HCT116 (cell line): ENCODE data around the gene GLYR1. TPM values are rescaled to one million over a fixed set of nuclear protein-coding genes. Genes with fewer than 3 reads are reported as not detected.

Experiments
- ATAC-seq: fragments of 200-7000 bp; cut with Tn5 transposase; 2 replicates; pipeline ENCODE4 v1.9.1; 2020; ENCODE audit warnings: mild to moderate bottlenecking, moderate library complexity
- BruUV-seq: library from RNA; stranded (reverse); fragments of 400-500 nt; replicated peaks from 2 replicates; lab custom pipeline; 2021; lab: Mats Ljungman, UMichigan
- CTCF ChIA-PET: fragments of 300-600 bp; sonication (Branson Sonifier 250); formaldehyde crosslinking; loops from one replicate; lab custom pipeline; 2021; ENCODE audit warnings: antibody characterized with exemption; lab: Charles Lee
- POLR2A ChIA-PET: fragments of 300-600, 350-600 bp; sonication (Branson Sonifier 250); formaldehyde crosslinking; loops from one replicate; lab custom pipeline; 2021; ENCODE audit warnings: antibody characterized with exemption; lab: Charles Lee
- RAD21 ChIA-PET, 2 experiments: fragments of 300-600 bp; sonication (Branson Sonifier 250); formaldehyde crosslinking; loops; one replicate each; lab custom pipeline; 2023; ENCODE audit warnings: low total read pairs in 2 of 2; ENCODE audit not compliant: uncharacterized antibody in 2 of 2, unreplicated experiment in 2 of 2, low non-redundant PET in 1 of 2; lab: Charles Lee
- DNase-seq: peaks from one replicate; pipeline ENCODE4 v3.0.0-alpha.2; 2010; ENCODE audit warnings: low read depth, low spot score
- H2AFZ ChIP-seq: fragments of 200-600 bp; shearing (Covaris generic), sonication (generic); 2 replicates; pipeline ENCODE4 v1.6.1; 2017; ENCODE audit warnings: low read depth, mixed run types, mixed read lengths, antibody characterized with exemption, low read length; ENCODE audit not compliant: poor library complexity, severe bottlenecking
- H3K27ac ChIP-seq: 2 replicates; pipeline ENCODE4 v1.5.1; 2012; ENCODE audit warnings: low read depth, low read length
- H3K27me3 ChIP-seq: fragments of 200-600 bp; sonication (generic); 2 replicates; pipeline ENCODE4 v1.6.1; 2016; ENCODE audit warnings: mixed run types, low read length, mixed read lengths; ENCODE audit not compliant: insufficient read depth
- H3K36me3 ChIP-seq, 2 experiments: fragments of 200-500 bp in 1 of 2; fragments of 200-600 bp in 1 of 2; sonication (Bioruptor generic) in 1 of 2; sonication (generic) in 1 of 2; 2 replicates each; pipeline versions ENCODE4 v1.5.1 to v1.6.1; 2014 to 2016; ENCODE audit warnings: low read length in 2 of 2, inconsistent platforms in 1 of 2, mixed read lengths in 1 of 2, mixed run types in 1 of 2; ENCODE audit not compliant: insufficient read depth in 2 of 2, control insufficient read depth in 1 of 2
- H3K4me1 ChIP-seq, 2 experiments: fragments of 200-600 bp in 1 of 2; sonication (generic) in 1 of 2; 2 replicates each; pipeline versions ENCODE4 v1.5.1 to v1.6.1; 2012 to 2017; ENCODE audit warnings: low read length in 2 of 2, inconsistent platforms in 1 of 2, mild to moderate bottlenecking in 1 of 2, mixed read lengths in 1 of 2, mixed run types in 1 of 2, moderate library complexity in 1 of 2; ENCODE audit not compliant: insufficient read depth in 2 of 2, control insufficient read depth in 1 of 2
- H3K4me2 ChIP-seq: fragments of 200-600 bp; sonication (generic); 2 replicates; pipeline ENCODE4 v1.6.1; 2017; ENCODE audit warnings: mixed run types, low read length, mixed read lengths
- H3K4me3 ChIP-seq, 2 experiments: fragments of 200-600 bp in 1 of 2; sonication (generic) in 1 of 2; replicated peaks in 1 of 2; 2 replicates each; pipeline ENCODE4 v1.5.1; 2011 to 2016; ENCODE audit warnings: low read length in 2 of 2, control low read depth in 1 of 2, low read depth in 1 of 2, mild to moderate bottlenecking in 1 of 2, mixed read lengths in 1 of 2, mixed run types in 1 of 2
- H3K79me2 ChIP-seq: fragments of 200-600 bp; sonication (generic); 2 replicates; pipeline ENCODE4 v1.6.1; 2017; ENCODE audit warnings: mild to moderate bottlenecking, mixed run types, low read length, moderate library complexity, mixed read lengths; ENCODE audit not compliant: insufficient read depth
- H3K9ac ChIP-seq: fragments of 200-600 bp; sonication (generic); 2 replicates; pipeline ENCODE4 v1.6.1; 2016; ENCODE audit warnings: low read length, mixed read lengths
- H3K9me2 ChIP-seq: fragments of 200-600 bp; sonication (generic), shearing (Covaris generic); 2 replicates; pipeline ENCODE4 v1.6.1; 2017; ENCODE audit warnings: mixed run types, mild to moderate bottlenecking, moderate library complexity; ENCODE audit not compliant: insufficient read depth
- H3K9me3 ChIP-seq, 2 experiments: fragments of 200-500 bp in 1 of 2; fragments of 200-600 bp in 1 of 2; sonication (Bioruptor generic) in 1 of 2; sonication (generic) in 1 of 2; 2 replicates each; pipeline ENCODE4 v1.6.1; 2014 to 2017; ENCODE audit warnings: low read length in 2 of 2, mixed read lengths in 2 of 2, inconsistent platforms in 1 of 2, low read depth in 1 of 2, mild to moderate bottlenecking in 1 of 2, mixed run types in 1 of 2, moderate library complexity in 1 of 2; ENCODE audit not compliant: control insufficient read depth in 1 of 2, insufficient read depth in 1 of 2
- H4K20me1 ChIP-seq: fragments of 200-600 bp; sonication (generic), shearing (Covaris generic); 2 replicates; pipeline ENCODE4 v1.6.1; 2017; ENCODE audit warnings: mixed run types, mild to moderate bottlenecking, moderate library complexity; ENCODE audit not compliant: insufficient read depth
- CBX3 ChIP-seq: IDR thresholded peaks from 2 replicates; pipeline ENCODE4 v1.6.1; 2012; ENCODE audit warnings: low read depth
- EGR1 ChIP-seq: IDR thresholded peaks from 2 replicates; pipeline ENCODE4 v1.6.1; 2012; ENCODE audit warnings: low read depth
- ELF1 ChIP-seq: IDR thresholded peaks from 2 replicates; pipeline ENCODE4 v1.6.1; 2012; ENCODE audit warnings: low read depth, borderline replicate concordance
- EZH2phosphoT487 ChIP-seq: fragments of 200-600 bp; IDR thresholded peaks from 2 replicates; pipeline ENCODE4 v1.6.1; 2018; ENCODE audit warnings: antibody characterized with exemption, borderline replicate concordance
- FOSL1 ChIP-seq: IDR thresholded peaks from 2 replicates; pipeline ENCODE4 v1.6.1; 2012; ENCODE audit warnings: low read depth
- JUND ChIP-seq: IDR thresholded peaks from 2 replicates; pipeline ENCODE4 v1.6.1; 2012
- RAD21 ChIP-seq: IDR thresholded peaks from 2 replicates; pipeline ENCODE4 v1.6.1; 2012; ENCODE audit warnings: low read depth, mild to moderate bottlenecking
- SIN3A ChIP-seq: IDR thresholded peaks from 2 replicates; pipeline ENCODE4 v1.6.1; 2012; ENCODE audit warnings: low read depth
- SP1 ChIP-seq: IDR thresholded peaks from 2 replicates; pipeline ENCODE4 v1.6.1; 2012; ENCODE audit warnings: low read depth
- YY1 ChIP-seq: IDR thresholded peaks from 2 replicates; pipeline ENCODE4 v1.6.1; 2011; ENCODE audit warnings: low read length, low read depth, moderate library complexity, mild to moderate bottlenecking; ENCODE audit not compliant: insufficient replicate concordance; ENCODE audit errors: extremely low read depth
- ZNF274 ChIP-seq: fragments of 200-500 bp; sonication (Bioruptor generic); IDR thresholded peaks from 2 replicates; pipeline ENCODE4 v1.6.1; 2014; ENCODE audit warnings: mild to moderate bottlenecking, low read depth, low read length, inconsistent platforms
- intact Hi-C: fragments of 100-400 bp; cut with micrococcal nuclease; formaldehyde crosslinking; loops from 2 replicates; pipeline ENCODE4 v1.10.0; 2022
- total RNA-seq: library from RNA; stranded (reverse); gene quantifications from one replicate; pipeline ENCODE4 v1.2.1, GENCODE V29; 2021; ENCODE audit not compliant: unreplicated experiment
- TF ChIP-seq, protein P1 (sequence below): IDR thresholded peaks from 2 replicates; pipeline ENCODE4 v1.6.1; 2012
- TF ChIP-seq, protein P2 (sequence below), 3 experiments: fragments of 200-600 bp in 1 of 3; sonication (generic) in 1 of 3; IDR thresholded peaks in 2 of 3; conservative IDR thresholded peaks in 1 of 3; 2 replicates each; pipeline ENCODE4 v1.5.1; 2012 to 2017; ENCODE audit warnings: low read depth in 2 of 3, low read length in 2 of 3, antibody characterized with exemption in 1 of 3, borderline replicate concordance in 1 of 3, control low read depth in 1 of 3, mild to moderate bottlenecking in 1 of 3, mixed read lengths in 1 of 3, mixed run types in 1 of 3, moderate library complexity in 1 of 3; ENCODE audit not compliant: insufficient read depth in 1 of 3
- TF ChIP-seq, protein P3 (sequence below): IDR thresholded peaks from 2 replicates; pipeline ENCODE4 v1.6.1; 2011; ENCODE audit warnings: mild to moderate bottlenecking, low read length, moderate library complexity; ENCODE audit not compliant: insufficient replicate concordance; ENCODE audit errors: extremely low read depth
- TF ChIP-seq, protein P4 (sequence below): IDR thresholded peaks from 2 replicates; pipeline ENCODE4 v1.6.1; 2012

Gene GLYR1
- total RNA-seq, 1 experiment from 2014 or later, result 50.0 TPM

DNA sequence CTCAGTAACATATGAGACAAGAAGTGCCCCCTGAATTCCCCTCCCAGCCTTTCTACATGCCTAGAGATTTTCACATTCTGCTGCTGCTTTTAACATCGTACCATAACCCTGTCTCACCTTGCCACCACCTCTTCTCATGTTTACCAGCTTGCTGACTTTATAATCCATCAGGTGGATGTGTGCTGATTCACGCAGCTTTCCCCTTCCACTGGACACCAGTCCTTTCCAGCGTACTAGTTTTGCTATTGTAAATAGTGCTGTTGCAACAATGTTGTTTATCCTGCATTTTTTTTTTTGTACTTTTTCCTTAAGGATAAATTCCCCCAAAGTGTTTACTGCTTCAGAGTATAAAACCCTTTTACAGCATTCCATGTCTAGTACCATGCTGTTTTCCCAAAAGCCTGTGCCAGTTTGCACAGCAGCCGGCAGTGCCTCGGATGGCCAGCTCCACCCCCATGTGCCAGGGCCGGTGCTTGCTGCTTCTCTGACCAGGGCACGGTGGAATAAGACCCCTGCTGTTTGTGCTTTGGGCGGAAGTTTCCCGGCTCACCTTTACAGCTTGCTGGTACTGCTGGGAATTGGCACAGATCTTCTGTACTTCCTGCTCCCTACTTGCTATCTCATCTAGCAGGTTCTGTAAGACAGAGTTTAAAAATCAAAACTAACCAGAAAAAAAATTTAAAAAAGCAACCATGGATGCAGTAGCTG, 41.5 kb upstream of the GLYR1 start:
- Histone ChIP-seq H3K4me2 (no peak overlapping the region), H3K9me2 (no peaks in the 10 kb centered on the region), H3K27me3 (no peaks in the 10 kb centered on the region), H3K4me3 (no peak overlapping the region), H3K36me3 (peaks cover 14 to 32% of the 10 kb centered on the region in 2 experiments; a peak in 3 of 4 replicates), H4K20me1 (no peaks in the 10 kb centered on the region), H2AFZ (no peak overlapping the region), H3K9me3 (no peaks in the 10 kb centered on the region; a peak in 1 of 4 replicates), H3K4me1 (no peaks in the 10 kb centered on the region), H3K79me2 (no peaks in the 10 kb centered on the region), H3K9ac (no peak overlapping the region), H3K27ac (no peak overlapping the region)
- ATAC-seq (no peak), DNase-seq (no peak)
- TF ChIP-seq, protein P1, sequence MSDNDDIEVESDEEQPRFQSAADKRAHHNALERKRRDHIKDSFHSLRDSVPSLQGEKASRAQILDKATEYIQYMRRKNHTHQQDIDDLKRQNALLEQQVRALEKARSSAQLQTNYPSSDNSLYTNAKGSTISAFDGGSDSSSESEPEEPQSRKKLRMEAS, result no peak
- TF ChIP-seq, protein P2, sequence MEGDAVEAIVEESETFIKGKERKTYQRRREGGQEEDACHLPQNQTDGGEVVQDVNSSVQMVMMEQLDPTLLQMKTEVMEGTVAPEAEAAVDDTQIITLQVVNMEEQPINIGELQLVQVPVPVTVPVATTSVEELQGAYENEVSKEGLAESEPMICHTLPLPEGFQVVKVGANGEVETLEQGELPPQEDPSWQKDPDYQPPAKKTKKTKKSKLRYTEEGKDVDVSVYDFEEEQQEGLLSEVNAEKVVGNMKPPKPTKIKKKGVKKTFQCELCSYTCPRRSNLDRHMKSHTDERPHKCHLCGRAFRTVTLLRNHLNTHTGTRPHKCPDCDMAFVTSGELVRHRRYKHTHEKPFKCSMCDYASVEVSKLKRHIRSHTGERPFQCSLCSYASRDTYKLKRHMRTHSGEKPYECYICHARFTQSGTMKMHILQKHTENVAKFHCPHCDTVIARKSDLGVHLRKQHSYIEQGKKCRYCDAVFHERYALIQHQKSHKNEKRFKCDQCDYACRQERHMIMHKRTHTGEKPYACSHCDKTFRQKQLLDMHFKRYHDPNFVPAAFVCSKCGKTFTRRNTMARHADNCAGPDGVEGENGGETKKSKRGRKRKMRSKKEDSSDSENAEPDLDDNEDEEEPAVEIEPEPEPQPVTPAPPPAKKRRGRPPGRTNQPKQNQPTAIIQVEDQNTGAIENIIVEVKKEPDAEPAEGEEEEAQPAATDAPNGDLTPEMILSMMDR (IDR thresholded peaks at IDR 0.05 in 2 of 3, conservative IDR thresholded peaks at IDR 0.05 in 1 of 3; ENCODE audit: borderline replicate concordance in 1 of 3, insufficient read depth in 1 of 3, low read depth in 2 of 3, low read length in 2 of 3), result no peak
- TF ChIP-seq EZH2phosphoT487, result no peak
- TF ChIP-seq RAD21, result no peak
- no peak for TF ChIP-seq JUND
- no peak for TF ChIP-seq YY1
- no peak for TF ChIP-seq SIN3A
- no peak for TF ChIP-seq EGR1
- no peak for TF ChIP-seq SP1
- TF ChIP-seq, protein P3, sequence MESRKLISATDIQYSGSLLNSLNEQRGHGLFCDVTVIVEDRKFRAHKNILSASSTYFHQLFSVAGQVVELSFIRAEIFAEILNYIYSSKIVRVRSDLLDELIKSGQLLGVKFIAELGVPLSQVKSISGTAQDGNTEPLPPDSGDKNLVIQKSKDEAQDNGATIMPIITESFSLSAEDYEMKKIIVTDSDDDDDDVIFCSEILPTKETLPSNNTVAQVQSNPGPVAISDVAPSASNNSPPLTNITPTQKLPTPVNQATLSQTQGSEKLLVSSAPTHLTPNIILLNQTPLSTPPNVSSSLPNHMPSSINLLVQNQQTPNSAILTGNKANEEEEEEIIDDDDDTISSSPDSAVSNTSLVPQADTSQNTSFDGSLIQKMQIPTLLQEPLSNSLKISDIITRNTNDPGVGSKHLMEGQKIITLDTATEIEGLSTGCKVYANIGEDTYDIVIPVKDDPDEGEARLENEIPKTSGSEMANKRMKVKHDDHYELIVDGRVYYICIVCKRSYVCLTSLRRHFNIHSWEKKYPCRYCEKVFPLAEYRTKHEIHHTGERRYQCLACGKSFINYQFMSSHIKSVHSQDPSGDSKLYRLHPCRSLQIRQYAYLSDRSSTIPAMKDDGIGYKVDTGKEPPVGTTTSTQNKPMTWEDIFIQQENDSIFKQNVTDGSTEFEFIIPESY, result no peak
- no peak for TF ChIP-seq ELF1
- no peak for TF ChIP-seq CBX3
- no peak for TF ChIP-seq FOSL1
- TF ChIP-seq, protein P4, sequence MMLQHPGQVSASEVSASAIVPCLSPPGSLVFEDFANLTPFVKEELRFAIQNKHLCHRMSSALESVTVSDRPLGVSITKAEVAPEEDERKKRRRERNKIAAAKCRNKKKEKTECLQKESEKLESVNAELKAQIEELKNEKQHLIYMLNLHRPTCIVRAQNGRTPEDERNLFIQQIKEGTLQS, result no peak
- no peak for TF ChIP-seq ZNF274
- intact Hi-C loops, result no loop called here
- BruUV-seq, result no TSS peak
- ChIA-PET CTCF (no interaction called here), RAD21 (no interaction called here), POLR2A (no interaction called here)
